Erythroblast (primary cell): ENCODE measurements around the gene CDCA3.

ENCODE experiments used
- DNase-seq, 2 experiments: peaks; one replicate each; lab custom pipeline; 2025; lab: John Stamatoyannopoulos, UW
- GATA1 ChIP-seq: IDR thresholded peaks from 2 replicates; pipeline ENCODE4 v1.6.1; 2011; ENCODE audit warnings: low read depth, mild to moderate bottlenecking, control low read depth, low read length, moderate library complexity
- POLR2A ChIP-seq: IDR thresholded peaks from 2 replicates; pipeline ENCODE4 v1.6.1; 2011; ENCODE audit warnings: mild to moderate bottlenecking, low read length

Gene CDCA3

DNA sequence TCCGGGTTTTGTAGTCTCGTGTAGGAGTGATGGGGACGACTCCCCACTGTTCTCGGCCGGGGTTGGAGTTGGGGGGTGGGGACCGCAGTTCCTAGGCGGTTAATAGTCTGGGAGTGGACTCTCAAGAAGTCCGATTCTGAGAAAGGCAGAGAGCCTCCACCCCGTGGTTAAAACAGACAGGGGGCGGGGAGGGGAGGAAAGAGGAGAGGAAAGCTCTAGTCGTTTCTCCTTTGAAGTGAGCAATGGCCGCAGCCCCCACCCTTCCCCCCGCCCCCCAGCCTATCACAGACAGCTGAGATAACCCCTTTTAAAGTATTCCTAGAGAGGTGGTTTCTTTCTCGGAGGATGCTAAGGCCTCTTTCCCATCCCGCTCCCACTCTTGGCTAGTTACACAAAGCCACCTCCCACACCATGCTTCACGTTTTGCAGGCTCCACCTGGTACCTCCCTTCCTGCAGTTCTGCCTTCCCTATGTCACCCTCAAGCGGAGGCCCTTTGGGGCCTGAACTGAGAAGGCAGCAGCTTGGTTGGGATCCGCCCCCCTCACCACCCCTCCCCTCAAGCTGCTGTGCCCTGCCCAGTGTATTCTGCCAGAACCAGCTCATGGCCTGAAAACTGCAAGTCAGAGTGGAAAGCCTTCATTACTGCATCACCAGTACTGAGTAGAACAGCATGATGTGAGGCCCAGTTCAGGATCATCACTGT is 1.7 kb upstream of the CDCA3 start:
- DNase-seq, result peak; percentile 95 to 96

DNA sequence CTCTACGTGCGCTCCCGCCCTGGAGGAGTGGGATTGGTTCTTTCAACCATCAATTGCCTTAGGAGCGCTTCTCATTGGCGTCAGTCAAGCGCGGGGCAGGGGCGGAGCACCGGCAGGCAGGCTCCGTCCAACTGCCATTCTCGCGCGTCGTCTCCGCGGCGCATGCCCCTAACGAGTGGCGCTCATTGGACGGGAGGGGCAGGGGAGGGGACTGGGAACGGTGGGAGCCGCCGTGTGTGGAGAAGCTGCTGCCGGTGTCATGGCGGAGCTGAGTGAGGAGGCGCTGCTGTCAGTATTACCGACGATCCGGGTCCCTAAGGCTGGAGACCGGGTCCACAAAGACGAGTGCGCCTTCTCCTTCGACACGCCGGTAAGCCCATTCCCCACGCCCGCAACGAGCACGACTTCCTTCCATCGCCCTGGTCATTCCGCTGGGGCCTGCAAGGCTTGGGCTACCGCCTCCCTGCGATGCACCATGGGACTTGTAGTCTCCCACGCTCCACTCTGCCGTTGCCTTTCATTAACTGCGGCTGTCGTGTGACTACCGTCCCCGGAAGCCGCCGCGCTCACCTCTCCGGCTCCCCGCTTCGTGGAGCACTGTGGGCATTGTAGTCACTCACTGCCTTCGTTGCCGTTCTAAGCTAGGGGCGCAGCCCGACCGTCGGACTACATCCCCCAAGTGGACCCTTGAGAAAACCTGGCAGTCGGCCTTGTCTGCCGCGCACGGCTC is 1.0 kb upstream of the CDCA3 start, which contains the start of gene USP5:
Gene USP5 (plus strand): TSS at position 230 of the 730 bp plus-strand sequence. CDS start 30 bp downstream, at position 260.
- peak; percentile 99 to 100 for DNase-seq
- TF ChIP-seq GATA1 (no peak), POLR2A (peak; percentile 11)

More for the DNA sequence above, 1.7 kb upstream of the CDCA3 start:
- peak; percentile 29 for TF ChIP-seq POLR2A
- TF ChIP-seq GATA1, result no peak

DNA sequence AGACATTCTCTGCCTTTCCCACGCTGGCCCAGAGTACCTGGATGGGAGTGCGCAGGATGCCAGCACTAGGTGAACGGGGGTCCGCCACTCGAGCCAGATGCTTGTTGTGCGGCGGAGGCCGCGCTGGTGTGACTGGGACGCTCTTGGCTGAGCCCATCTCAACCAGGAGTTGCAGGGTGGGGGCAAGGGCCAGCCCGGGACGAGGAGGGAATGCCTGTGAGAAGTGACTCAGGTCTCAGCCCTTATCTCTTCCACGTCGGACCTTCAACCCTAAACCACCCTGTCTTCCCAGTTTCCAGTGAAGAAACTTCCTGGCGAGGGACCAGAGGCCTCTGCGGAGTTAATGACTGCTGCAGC is 312 bp downstream of the CDCA3 start:
- TF ChIP-seq GATA1, result no peak
- TF ChIP-seq POLR2A, result no peak
- no peak for DNase-seq

DNA sequence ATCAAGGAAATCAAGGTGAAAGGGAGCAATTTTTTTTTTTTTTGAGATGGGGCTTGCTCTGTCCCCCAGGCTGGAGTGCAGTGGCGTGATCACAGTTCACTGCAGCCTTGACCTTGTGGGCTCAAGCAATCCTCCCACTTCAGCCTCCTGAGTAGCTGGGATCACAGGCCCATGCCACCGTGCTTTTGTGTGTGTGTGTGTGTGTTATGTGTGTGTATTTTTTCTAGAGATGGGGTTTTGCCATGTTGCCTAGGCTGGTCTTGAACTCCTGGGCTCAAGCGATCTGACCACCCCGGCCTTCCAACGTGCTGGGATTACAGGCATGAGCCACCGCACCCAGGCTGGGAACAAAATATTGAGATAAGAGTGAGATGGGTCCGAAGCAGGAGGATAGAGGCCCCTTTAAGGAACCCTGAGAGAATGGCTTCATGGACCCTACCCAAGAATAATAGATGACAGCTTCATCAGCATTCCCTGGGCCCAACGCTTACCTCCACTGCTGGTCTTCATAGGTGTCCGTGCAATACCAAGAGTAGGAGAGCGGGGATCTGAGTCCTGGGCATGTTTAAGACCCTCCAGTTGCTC is 1.0 kb downstream of the CDCA3 start:
- DNase-seq, result no peak
- TF ChIP-seq GATA1 (no peak), POLR2A (no peak)

DNA sequence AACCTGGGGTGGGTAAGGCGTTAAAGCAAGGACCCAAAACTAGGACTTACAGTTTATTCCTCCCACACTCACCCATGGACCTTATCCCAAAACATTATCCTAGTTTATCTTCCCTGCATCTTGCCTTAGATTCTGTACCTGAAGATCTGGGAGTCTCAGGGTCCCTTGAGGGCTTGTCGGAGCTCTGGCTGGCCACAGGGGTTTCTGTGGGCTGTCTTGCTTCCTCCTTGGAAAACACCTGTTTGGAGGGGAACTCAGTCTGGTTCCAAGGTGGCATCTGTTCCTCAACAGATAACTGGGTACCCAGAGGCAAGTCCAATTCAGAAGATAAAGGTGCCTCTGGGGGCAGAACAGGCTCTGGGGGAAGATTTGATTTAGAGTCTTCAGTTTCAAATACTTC is 1.7 kb downstream of the CDCA3 start:
- TF ChIP-seq POLR2A, result no peak
- TF ChIP-seq GATA1, result no peak
- DNase-seq, result peak in 1 of 2 experiments; percentile 18

DNA sequence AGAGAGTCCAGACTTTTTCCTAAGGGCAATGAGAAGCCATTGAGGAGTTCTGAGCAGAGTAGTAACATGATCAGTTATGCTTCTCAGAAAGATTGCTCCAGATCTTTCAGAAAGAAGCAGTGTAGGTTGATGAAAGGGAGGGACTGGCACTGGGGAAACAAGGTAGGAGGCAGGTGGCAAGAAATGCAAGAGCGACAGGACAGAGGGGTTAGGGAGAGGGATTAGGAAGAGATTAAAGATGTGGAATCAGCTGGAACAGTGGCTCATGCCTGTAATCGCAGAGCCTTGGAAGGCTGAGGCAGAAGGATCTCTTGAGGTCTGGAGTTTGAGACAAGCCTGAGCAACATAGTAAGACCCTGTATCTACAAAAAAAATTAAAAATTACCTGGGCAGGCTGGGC is 3.4 kb downstream of the CDCA3 start:
- TF ChIP-seq GATA1 (no peak), POLR2A (no peak)
- no peak for DNase-seq

DNA sequence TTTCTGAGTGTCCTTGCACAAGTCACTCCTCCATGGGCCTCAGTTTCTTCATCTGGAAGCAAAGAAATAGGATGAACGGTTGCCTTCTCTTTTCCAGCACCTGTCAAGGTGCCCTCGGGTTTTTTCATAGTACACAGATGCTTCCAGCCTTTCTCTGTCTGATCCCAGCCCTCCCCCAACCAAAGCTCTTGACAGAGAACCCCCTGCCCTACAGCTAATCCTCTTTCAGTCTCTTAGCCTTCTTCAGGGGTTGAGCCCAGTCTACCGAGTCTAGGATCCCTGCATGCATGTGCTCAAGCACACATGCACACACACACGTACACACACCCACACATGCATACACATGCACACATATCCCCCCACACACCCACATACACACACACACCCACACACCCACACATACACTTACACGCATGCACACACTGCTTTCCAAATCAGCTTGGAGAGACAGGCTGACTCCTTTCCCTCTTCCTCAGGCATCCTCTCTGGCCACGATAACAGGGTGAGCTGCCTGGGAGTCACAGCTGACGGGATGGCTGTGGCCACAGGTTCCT is 4.7 kb downstream of the CDCA3 start:
- DNase-seq, result no peak
- TF ChIP-seq GATA1 (no peak), POLR2A (no peak)

DNA sequence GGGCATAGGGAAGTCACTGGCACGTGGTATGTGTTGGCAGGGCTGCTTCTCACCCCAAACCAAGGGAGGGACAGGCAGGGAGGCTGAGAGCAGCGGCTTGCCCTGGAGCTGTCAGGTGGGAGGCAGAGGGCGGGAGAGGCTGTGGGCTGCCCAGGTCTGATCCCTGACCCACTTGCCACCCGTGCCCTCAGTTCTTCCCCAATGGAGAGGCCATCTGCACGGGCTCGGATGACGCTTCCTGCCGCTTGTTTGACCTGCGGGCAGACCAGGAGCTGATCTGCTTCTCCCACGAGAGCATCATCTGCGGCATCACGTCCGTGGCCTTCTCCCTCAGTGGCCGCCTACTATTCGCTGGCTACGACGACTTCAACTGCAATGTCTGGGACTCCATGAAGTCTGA is 5.7 kb downstream of the CDCA3 start:
- no peak for DNase-seq
- TF ChIP-seq GATA1, result no peak
- TF ChIP-seq POLR2A, result no peak

DNA sequence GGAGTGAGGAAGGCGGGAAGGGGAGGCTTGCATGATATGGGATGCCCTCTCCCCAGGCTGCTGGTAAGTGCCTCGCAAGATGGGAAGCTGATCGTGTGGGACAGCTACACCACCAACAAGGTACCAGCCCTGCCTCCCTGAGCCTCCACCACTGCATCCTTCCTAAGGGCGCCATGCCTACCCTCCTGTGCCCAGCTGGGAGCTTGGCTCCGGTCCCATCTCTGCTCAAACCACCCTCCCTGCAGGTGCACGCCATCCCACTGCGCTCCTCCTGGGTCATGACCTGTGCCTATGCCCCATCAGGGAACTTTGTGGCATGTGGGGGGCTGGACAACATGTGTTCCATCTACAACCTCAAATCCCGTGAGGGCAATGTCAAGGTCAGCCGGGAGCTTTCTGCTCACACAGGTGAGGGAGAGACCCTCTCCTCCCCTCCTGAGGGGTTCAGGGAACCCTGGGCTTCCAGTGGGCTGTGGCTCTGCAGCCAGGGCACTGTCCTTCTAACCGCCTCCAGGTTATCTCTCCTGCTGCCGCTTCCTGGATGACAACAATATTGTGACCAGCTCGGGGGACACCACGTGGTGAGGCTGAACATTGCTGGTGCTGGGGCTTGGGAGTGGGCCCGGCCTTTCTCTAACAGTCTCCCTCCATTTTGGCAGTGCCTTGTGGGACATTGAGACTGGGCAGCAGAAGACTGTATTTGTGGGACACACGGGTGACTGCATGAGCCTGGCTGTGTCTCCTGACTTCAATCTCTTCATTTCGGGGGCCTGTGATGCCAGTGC is 7.8 kb downstream of the CDCA3 start:
- TF ChIP-seq GATA1 (no peak), POLR2A (no peak)
- peak; percentile 34 to 55 for DNase-seq

DNA sequence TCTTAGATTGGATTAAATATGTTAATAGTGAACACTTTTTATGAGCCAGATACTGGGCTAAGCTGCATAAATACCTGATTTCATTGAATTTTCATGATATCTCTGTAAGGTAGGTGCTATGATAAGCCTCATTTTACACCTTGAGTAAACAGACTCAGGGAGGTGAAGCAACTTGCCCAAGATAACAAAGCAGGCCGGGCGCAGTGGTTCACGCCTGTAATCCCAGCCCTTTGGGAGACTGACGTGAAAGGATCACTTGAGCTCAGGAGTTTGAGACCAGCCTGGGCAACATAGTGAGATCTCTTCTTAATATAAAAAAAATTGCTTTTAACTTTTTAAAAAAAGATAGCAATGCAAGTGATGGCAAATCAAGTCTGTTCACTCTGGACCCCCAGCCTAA is 9.0 kb downstream of the CDCA3 start:
- DNase-seq, result no peak
- TF ChIP-seq GATA1 (no peak), POLR2A (no peak)

DNA sequence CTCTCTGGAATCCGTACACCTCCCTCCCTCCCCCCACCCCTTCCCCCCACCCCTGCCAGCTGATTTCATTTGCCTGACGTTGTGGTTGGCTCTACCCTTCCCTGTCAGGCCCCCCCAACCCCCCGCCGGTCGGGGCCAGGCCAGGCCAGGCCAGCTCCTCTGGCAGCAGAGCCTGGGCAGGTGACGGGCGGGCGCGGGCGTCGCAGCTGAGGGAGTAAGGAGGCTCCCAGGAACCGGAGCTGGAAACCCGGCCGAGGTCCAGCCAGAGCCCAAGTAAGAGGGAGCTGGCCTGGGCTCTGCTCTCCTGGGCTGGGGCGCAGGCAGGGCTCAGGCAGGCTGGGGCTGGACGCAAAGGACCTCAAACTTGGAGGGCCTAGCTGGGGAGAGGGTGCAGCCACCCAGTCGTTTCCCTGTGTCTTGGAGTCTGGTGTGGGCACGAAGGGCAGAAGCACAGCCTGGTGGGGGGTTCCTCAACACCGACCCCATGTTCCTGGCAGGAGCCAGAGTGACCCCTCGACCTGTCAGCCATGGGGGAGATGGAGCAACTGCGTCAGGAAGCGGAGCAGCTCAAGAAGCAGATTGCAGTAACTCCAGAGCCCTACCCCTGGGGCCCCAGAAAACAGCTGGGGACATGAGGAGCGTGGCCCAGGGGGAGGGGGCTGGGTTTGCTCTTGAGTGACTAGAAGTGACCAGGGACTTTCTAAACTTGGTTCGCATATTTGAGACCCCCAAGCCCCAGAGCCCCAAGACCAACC is 10.1 kb downstream of the CDCA3 start, which contains the start of gene GNB3:
Gene GNB3 (plus strand): TSS at position 165 of the 755 bp plus-strand sequence. CDS start 363 bp downstream, at position 528.
- TF ChIP-seq POLR2A (no peak), GATA1 (no peak)
- no peak for DNase-seq

DNA sequence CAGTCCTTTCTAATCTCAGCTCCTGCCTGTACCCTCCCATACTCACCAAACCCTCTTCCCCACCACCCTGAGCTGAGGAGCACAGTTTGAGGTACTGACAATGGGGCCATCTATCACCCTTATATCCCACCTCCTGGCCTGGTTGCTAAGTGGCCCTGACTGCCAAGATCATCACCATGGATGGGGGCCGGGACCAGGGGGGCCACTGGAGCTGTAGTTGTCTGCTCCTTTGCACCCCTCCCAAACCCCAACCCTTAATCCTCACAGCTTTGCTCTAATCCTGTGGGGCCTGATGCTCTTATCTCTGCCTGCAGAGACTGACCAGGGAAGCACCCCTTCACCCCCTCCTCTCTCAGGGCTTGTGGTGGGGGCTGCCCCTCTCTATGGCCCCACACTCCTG is 10.8 kb downstream of the CDCA3 start:
- no peak for TF ChIP-seq POLR2A
- TF ChIP-seq GATA1, result no peak
- peak in 1 of 2 experiments; percentile 40 for DNase-seq
